GM19193 (cell line): ENCODE measurements around the gene MACROD2.

Experiments used
- POLR2A ChIP-seq: IDR thresholded peaks from 4 replicates; pipeline ENCODE4 v1.6.1; 2011; ENCODE audit not compliant: insufficient read depth, insufficient read length; ENCODE audit errors: extremely low read depth

MACROD2 gene

DNA sequence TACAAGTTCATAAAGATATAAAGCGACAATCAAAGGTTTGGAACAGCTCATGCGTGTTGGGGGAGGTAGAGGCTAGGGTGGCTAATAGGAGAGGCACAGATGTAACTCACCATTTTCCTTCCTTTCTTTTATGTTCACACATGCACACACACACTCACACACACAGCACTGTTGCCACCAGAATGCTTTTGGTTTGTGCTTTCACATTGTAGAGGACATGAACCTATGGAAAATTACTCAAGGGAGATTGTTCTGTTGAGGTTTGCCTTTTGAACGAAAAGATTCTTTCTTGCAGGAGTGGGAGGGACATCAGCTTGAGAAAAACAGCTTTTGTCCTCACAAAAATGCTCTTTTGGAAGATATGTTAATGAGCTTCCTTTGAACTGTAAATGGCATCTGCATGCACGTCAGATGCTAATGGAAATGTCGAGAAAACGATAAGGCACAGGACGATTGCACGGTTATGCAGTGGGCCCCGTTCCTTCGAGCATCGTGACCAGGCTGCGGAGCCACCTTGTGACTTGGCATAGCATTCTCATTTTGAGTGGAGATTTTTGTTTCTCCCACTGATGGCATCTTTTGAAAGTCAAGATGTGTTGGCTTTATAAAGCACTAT, 1853.8 kb downstream of the MACROD2 start:
- no peak for TF ChIP-seq POLR2A

GRCh38 chr20:15851576-15852215, 1856.4 kb downstream of the MACROD2 start:
- TF ChIP-seq POLR2A = no peak

GRCh38 chr20:15854911-15855310, 1859.6 kb downstream of the MACROD2 start:
- TF ChIP-seq POLR2A = no peak

DNA sequence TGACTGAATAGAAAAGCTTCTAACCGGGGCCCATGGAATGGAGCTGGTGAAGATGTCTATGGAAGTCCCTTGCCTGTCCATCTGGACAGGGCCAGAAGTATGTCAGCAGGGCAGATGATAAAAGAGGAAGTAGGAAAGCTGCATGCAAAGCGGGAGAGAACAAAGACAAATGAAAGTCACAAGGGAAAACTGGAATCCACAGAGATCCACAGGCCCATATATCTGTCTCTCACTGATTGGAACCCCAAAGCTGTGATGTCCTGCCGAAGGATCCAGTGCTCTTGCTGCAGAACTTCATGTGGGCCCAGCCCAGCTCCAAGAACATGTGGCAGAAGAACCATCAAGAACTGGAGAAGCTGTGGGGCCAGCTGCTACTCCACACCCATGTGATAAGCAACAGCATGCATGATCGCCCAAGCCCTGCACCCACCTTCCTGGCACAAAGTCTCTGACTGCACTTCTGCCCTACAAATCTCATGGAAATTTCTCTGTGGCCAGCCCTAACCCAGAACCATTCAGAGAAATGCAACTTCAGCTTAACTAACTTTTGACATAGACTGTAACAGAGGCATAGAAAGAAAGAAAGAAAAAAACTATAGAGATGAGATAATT, 1862.0 kb downstream of the MACROD2 start:
- no peak for TF ChIP-seq POLR2A

GRCh38 chr20:15859061-15859460, 1863.7 kb downstream of the MACROD2 start:
- TF ChIP-seq POLR2A = no peak

- no peak for TF ChIP-seq POLR2A
Measured at GRCh38 chr20:15860850-15861249, 1865.5 kb downstream of the MACROD2 start.

- no peak for TF ChIP-seq POLR2A
Measured at GRCh38 chr20:15862178-15862577, 1866.9 kb downstream of the MACROD2 start.

DNA sequence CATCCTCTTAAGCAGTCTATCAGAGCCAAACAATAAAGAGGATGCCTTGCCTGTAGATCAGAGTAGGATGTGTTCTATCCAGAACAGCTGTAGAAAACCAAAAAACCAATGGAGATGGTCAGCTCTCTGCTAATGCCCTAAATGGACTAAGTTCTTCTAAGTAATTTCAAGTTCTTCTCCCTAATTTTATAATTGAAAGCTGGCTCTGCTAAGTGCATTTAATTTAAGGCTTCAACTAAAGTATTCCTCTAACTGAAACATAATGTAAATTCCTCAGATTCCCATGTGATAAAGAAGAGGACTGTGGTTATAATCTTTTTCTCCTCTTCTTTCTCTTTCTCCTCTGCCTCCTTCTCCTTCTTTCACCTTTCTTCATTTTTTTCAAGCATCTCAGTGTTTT, 1868.4 kb downstream of the MACROD2 start:
- TF ChIP-seq POLR2A = no peak

DNA sequence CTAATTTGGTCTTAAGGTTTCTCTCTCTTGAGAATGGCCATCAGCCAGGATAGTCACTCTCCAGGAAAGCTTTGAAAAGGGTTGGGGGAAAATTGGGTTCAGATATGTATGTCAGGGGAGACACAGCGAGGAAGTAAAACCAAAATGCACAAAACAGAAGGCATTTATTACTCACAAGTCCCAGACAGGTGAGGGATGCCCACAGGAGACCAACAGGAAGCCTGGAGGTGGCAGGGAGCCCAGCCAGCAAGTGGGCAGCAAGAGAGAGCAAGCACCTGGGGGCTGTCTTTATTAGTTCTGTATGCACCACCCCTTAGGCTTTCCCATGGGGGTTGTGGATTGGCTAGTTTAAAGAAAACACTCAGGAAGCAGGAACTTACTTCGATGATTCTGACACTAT, 1870.2 kb downstream of the MACROD2 start:
- TF ChIP-seq POLR2A = no peak

- TF ChIP-seq POLR2A = no peak
Measured at GRCh38 chr20:15866916-15867730, 1871.8 kb downstream of the MACROD2 start.

- TF ChIP-seq POLR2A = no peak
Measured at GRCh38 chr20:15867899-15868298, 1872.6 kb downstream of the MACROD2 start.

- no peak for TF ChIP-seq POLR2A
Measured at GRCh38 chr20:15875446-15875845, 1880.1 kb downstream of the MACROD2 start.

DNA sequence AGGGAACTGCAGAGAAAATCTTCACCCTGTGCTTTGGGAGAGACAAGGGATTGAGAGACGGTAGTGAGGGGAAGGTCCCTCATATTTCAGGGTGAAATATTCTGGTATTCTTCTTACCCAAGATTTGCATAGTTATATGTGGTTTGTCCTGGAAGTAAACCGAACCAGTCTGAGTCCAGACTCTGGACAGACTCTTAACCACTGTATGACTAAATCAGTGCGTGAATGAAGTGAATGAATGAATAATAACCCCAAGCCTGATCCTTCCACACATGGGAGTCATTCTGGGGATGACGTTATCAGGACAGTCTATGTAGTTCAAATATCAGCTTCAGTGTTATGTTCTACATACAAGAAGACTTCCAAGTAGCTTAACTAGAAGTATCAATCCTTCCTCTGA, 1887.2 kb downstream of the MACROD2 start:
- no peak for TF ChIP-seq POLR2A

- TF ChIP-seq POLR2A = no peak
Measured at GRCh38 chr20:15886250-15886649, 1890.9 kb downstream of the MACROD2 start.

- no peak for TF ChIP-seq POLR2A
Measured at GRCh38 chr20:15887387-15887786, 1892.1 kb downstream of the MACROD2 start.
